ENCODE results near the gene SEMA3B.

GRCh38 chr3:50260942-50261441 lies 8.0 kb upstream of the SEMA3B start:
- TF ChIP-seq POLR2A (IDR thresholded peaks at IDR 0.05; ENCODE audit: low read depth, low read length) (no peak), CTCF (conservative IDR thresholded peaks at IDR 0.05; ENCODE audit: low read depth, low read length) (no peak), SMC3 (IDR thresholded peaks at IDR 0.05; ENCODE audit: low read depth, low read length) (no peak), CEBPB (IDR thresholded peaks at IDR 0.05; ENCODE audit: low read depth, low read length) (no peak), RFX5 (IDR thresholded peaks at IDR 0.05; ENCODE audit: low read depth, low read length) (no peak), ELK1 (IDR thresholded peaks at IDR 0.05; ENCODE audit: borderline replicate concordance, low read depth, low read length) (no peak), USF2 (IDR thresholded peaks at IDR 0.05; ENCODE audit: low read depth, low read length) (no peak), RAD21 (IDR thresholded peaks at IDR 0.05; ENCODE audit: low read length) (no peak), RCOR1 (IDR thresholded peaks at IDR 0.05; ENCODE audit: insufficient replicate concordance, low read length) (no peak), CHD1 (IDR thresholded peaks at IDR 0.05; ENCODE audit: low read depth, low read length) (no peak), BHLHE40 (IDR thresholded peaks at IDR 0.05; ENCODE audit: low read depth, low read length) (no peak), MXI1 (IDR thresholded peaks at IDR 0.05; ENCODE audit: borderline replicate concordance, low read depth, low read length) (no peak), NFE2L2 (IDR thresholded peaks at IDR 0.05; ENCODE audit: low read depth, low read length) (no peak)
